Loucy (cell line): ENCODE data around the gene ABLIM2.

Source experiments
- H2AFZ ChIP-seq: fragments of 200-600 bp; sonication (generic); 2 replicates; pipeline ENCODE4 v1.6.0; 2016; ENCODE audit warnings: antibody characterized with exemption, mild to moderate bottlenecking, low read length, moderate library complexity
- H3F3A ChIP-seq: fragments of 200-600 bp; 2 replicates; pipeline ENCODE4 v1.6.0; 2016; ENCODE audit warnings: antibody characterized with exemption, low read depth, mild to moderate bottlenecking
- H3K27me3 ChIP-seq: fragments of 200-600 bp; sonication (generic); 2 replicates; pipeline ENCODE4 v1.6.1; 2014; ENCODE audit warnings: low read length, mild to moderate bottlenecking; ENCODE audit not compliant: insufficient read depth, poor library complexity, severe bottlenecking
- H3K36me3 ChIP-seq: fragments of 200-600 bp; sonication (generic); 2 replicates; pipeline ENCODE4 v1.6.1; 2016; ENCODE audit warnings: low read length; ENCODE audit not compliant: insufficient read depth
- H3K4me1 ChIP-seq: fragments of 200-600 bp; sonication (generic); 2 replicates; pipeline ENCODE4 v1.5.1; 2014; ENCODE audit warnings: low read length, mild to moderate bottlenecking; ENCODE audit not compliant: insufficient read depth, poor library complexity, severe bottlenecking
- H3K4me2 ChIP-seq: fragments of 200-600 bp; sonication (generic); 2 replicates; pipeline ENCODE4 v1.6.0; 2014; ENCODE audit warnings: antibody characterized with exemption, low read length, low read depth, mild to moderate bottlenecking; ENCODE audit not compliant: poor library complexity, severe bottlenecking
- H3K4me3 ChIP-seq: fragments of 200-600 bp; sonication (generic); 2 replicates; pipeline ENCODE4 v1.5.1; 2014; ENCODE audit warnings: low read length, mild to moderate bottlenecking, mixed read lengths; ENCODE audit not compliant: poor library complexity, severe bottlenecking
- H3K79me2 ChIP-seq: fragments of 200-600 bp; sonication (generic); 2 replicates; pipeline ENCODE4 v1.6.1; 2014; ENCODE audit warnings: low read length; ENCODE audit not compliant: insufficient read depth
- H3K9ac ChIP-seq: fragments of 200-600 bp; sonication (generic); 2 replicates; pipeline ENCODE4 v1.6.0; 2014; ENCODE audit warnings: mild to moderate bottlenecking, low read depth, low read length, moderate library complexity; ENCODE audit not compliant: poor library complexity, severe bottlenecking
- H3K9me2 ChIP-seq: fragments of 200-600 bp; sonication (generic); replicated peaks from 2 replicates; pipeline ENCODE4 v1.6.1; 2016; ENCODE audit warnings: low read depth, low read length, mixed read lengths
- H3K9me3 ChIP-seq: fragments of 200-600 bp; sonication (generic); 2 replicates; pipeline ENCODE4 v1.6.1; 2014; ENCODE audit warnings: mild to moderate bottlenecking, antibody characterized with exemption, low read length, low read depth; ENCODE audit not compliant: insufficient read depth
- H4K20me1 ChIP-seq: fragments of 200-600 bp; sonication (generic); 2 replicates; pipeline ENCODE4 v1.6.0; 2014; ENCODE audit warnings: antibody characterized with exemption, low read length, mild to moderate bottlenecking; ENCODE audit not compliant: insufficient read depth, poor library complexity, severe bottlenecking
- CTCF ChIP-seq: fragments of 200-600 bp; sonication (generic); conservative IDR thresholded peaks from 2 replicates; pipeline ENCODE4 v1.5.1; 2014; ENCODE audit warnings: mild to moderate bottlenecking, antibody characterized with exemption, low read length
- EZH2phosphoT487 ChIP-seq: fragments of 200-600 bp; IDR thresholded peaks from 2 replicates; pipeline ENCODE4 v1.6.1; 2018; ENCODE audit warnings: antibody characterized with exemption, mild to moderate bottlenecking, moderate library complexity, borderline replicate concordance

Gene ABLIM2

GRCh38 chr4:8051644-8052043, 107.0 kb downstream of the ABLIM2 start:
- Histone ChIP-seq H3K4me1 (no peaks in the 10 kb centered on the region), H2AFZ (no peak overlapping the region), H3F3A (no peaks in the 10 kb centered on the region), H3K4me2 (no peak overlapping the region), H3K36me3 (no peaks in the 10 kb centered on the region), H3K4me3 (no peak overlapping the region), H3K9me3 (peaks cover 9% of the 10 kb centered on the region; the same call in 1 of the 2 replicates), H3K79me2 (no peaks in the 10 kb centered on the region), H3K9me2 (no peaks in the 10 kb centered on the region), H3K9ac (no peak overlapping the region), H3K27me3 (no peaks in the 10 kb centered on the region), H4K20me1 (no peaks in the 10 kb centered on the region)
- TF ChIP-seq CTCF (no peak), EZH2phosphoT487 (no peak)

DNA sequence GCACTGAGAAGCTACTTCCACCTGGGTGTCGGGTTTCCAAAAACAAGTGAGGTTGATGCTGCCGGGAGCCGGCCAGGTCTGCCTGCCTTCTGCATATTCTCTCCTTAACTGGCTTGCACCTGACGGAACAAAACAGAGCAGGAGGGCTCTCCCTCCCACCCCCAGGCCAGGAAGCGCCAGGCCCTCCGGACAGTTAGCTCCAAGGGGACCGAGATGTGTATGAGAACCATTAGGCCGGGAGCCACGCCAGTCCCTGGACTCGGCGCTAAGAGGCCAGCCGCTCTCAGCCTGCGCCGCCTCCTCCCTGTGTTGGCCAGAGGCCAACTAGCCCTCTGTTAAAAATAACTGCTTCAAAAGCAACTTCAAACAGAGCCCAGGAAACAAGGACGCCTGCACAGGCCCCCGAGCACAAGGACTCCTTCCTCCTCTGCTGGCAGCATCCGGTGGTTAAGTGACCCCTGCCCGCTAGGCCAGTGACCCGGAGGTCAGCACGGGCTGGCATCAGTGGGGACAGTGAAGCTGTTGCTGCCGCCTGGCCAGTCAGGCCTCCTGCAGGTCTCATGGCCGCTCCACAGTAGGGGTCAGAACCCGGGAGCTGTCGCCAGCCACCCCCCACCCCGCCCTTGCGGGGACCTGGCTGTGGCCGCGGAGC, 107.9 kb downstream of the ABLIM2 start:
- H3K36me3 ChIP-seq: no peaks in the 10 kb centered on the region
- no peaks in the 10 kb centered on the region for H3K4me1 ChIP-seq
- peaks cover 9% of the 10 kb centered on the region; the same call in 1 of the 2 replicates for H3K9me3 ChIP-seq
- no peaks in the 10 kb centered on the region for H4K20me1 ChIP-seq
- no peak for TF ChIP-seq CTCF
- no peak for TF ChIP-seq EZH2phosphoT487
- H2AFZ ChIP-seq: no peak overlapping the region
- H3K4me3 ChIP-seq: no peak overlapping the region
- no peaks in the 10 kb centered on the region for H3K9me2 ChIP-seq
- H3K79me2 ChIP-seq: no peaks in the 10 kb centered on the region
- H3K9ac ChIP-seq: no peak overlapping the region
- no peaks in the 10 kb centered on the region for H3K27me3 ChIP-seq
- no peaks in the 10 kb centered on the region for H3F3A ChIP-seq
- no peak overlapping the region for H3K4me2 ChIP-seq

GRCh38 chr4:8050180-8050554, 108.4 kb downstream of the ABLIM2 start:
- H3K4me2 ChIP-seq: no peak overlapping the region

More at GRCh38 chr4:8050180-8050554, 108.4 kb downstream of the ABLIM2 start:
- no peaks in the 10 kb centered on the region for H3K4me1 ChIP-seq
- no peaks in the 10 kb centered on the region for H3K27me3 ChIP-seq
- peaks cover 9% of the 10 kb centered on the region; the same call in 1 of the 2 replicates for H3K9me3 ChIP-seq
- H3K4me3 ChIP-seq: no peak overlapping the region
- H3K79me2 ChIP-seq: no peaks in the 10 kb centered on the region
- H3K9me2 ChIP-seq: no peaks in the 10 kb centered on the region
- no peak overlapping the region for H2AFZ ChIP-seq
- TF ChIP-seq CTCF (no peak), EZH2phosphoT487 (no peak)
- H3F3A ChIP-seq: no peaks in the 10 kb centered on the region
- H4K20me1 ChIP-seq: no peaks in the 10 kb centered on the region
- no peak overlapping the region for H3K9ac ChIP-seq
- H3K36me3 ChIP-seq: no peaks in the 10 kb centered on the region
